HEK293 (cell line): ENCODE results near the gene OR51E1.

Experiments used
- CTCF ChIA-PET: fragments of 350-600 bp; formaldehyde crosslinking; extraction: SDS; loops from one replicate; lab custom pipeline; 2021; ENCODE audit warnings: antibody characterized with exemption; lab: Yijun Ruan, JAX
- POLR2A ChIA-PET: fragments of 300-600 bp; formaldehyde crosslinking; extraction: SDS; loops from one replicate; lab custom pipeline; 2020; ENCODE audit warnings: antibody characterized with exemption, inconsistent platforms; lab: Yijun Ruan, JAX
- H3K27ac ChIP-seq: fragments of 200-500 bp; sonication (Bioruptor generic); 2 replicates; pipeline ENCODE4 v1.5.1; 2014; ENCODE audit warnings: low read depth, low read length, control low read depth, inconsistent platforms; ENCODE audit errors: extremely low read depth
- H3K36me3 ChIP-seq, 2 experiments: fragments of 200-500 bp in 1 of 2; sonication (Bioruptor generic) in 1 of 2; 1 replicate in 1 of 2; 2 replicates in 1 of 2; pipeline ENCODE4 v1.5.1; 2014 to 2017; ENCODE audit warnings: inconsistent platforms in 2 of 2, low read length in 2 of 2; ENCODE audit not compliant: control insufficient read depth in 2 of 2, insufficient read depth in 1 of 2
- H3K4me1 ChIP-seq: fragments of 200-500 bp; sonication (Bioruptor generic); 2 replicates; pipeline ENCODE4 v1.5.1; 2014; ENCODE audit warnings: mild to moderate bottlenecking, low read length, inconsistent platforms; ENCODE audit not compliant: control insufficient read depth, insufficient read depth
- H3K4me3 ChIP-seq: 2 replicates; pipeline ENCODE4 v1.5.1; 2011; ENCODE audit warnings: low read depth, mild to moderate bottlenecking, control low read depth, low read length, moderate library complexity
- H3K9me3 ChIP-seq: fragments of 200-500 bp; sonication (Bioruptor generic); 2 replicates; pipeline ENCODE4 v1.5.1; 2014; ENCODE audit warnings: low read depth, low read length, inconsistent platforms; ENCODE audit not compliant: control insufficient read depth, insufficient read depth
- HIC1 ChIP-seq: fragments of 450-650 bp; formaldehyde crosslinking; IDR thresholded peaks from 2 replicates; pipeline ENCODE4 v1.5.1; 2016; ENCODE audit warnings: missing biosample characterization, missing genetic modification characterization
- PRDM2 ChIP-seq: fragments of 450-650 bp; formaldehyde crosslinking; IDR thresholded peaks from 2 replicates; pipeline ENCODE4 v1.5.1; 2016; ENCODE audit warnings: missing biosample characterization, missing genetic modification characterization, borderline replicate concordance
- TSHZ1 ChIP-seq: fragments of 450-650 bp; formaldehyde crosslinking; IDR thresholded peaks from 2 replicates; pipeline ENCODE4 v1.5.1; 2016; ENCODE audit warnings: missing biosample characterization, missing genetic modification characterization, borderline replicate concordance
- ZBTB17 ChIP-seq: fragments of 450-650 bp; formaldehyde crosslinking; IDR thresholded peaks from 2 replicates; pipeline ENCODE4 v1.5.1; 2016; ENCODE audit warnings: missing biosample characterization, missing genetic modification characterization
- ZBTB20 ChIP-seq: fragments of 450-650 bp; formaldehyde crosslinking; IDR thresholded peaks from 2 replicates; pipeline ENCODE4 v1.5.1; 2016; ENCODE audit warnings: missing biosample characterization, missing genetic modification characterization
- ZNF121 ChIP-seq: fragments of 450-650 bp; formaldehyde crosslinking; IDR thresholded peaks from 2 replicates; pipeline ENCODE4 v1.5.1; 2016; ENCODE audit warnings: missing biosample characterization, missing genetic modification characterization
- ZNF266 ChIP-seq: fragments of 450-650 bp; formaldehyde crosslinking; IDR thresholded peaks from 2 replicates; pipeline ENCODE4 v1.5.1; 2016; ENCODE audit warnings: missing biosample characterization, missing genetic modification characterization, low read depth
- ZNF280C ChIP-seq: fragments of 450-650 bp; formaldehyde crosslinking; IDR thresholded peaks from 2 replicates; pipeline ENCODE4 v1.5.1; 2016; ENCODE audit warnings: missing biosample characterization, missing genetic modification characterization
- ZNF37A ChIP-seq: fragments of 450-650 bp; IDR thresholded peaks from 2 replicates; pipeline ENCODE4 v1.5.1; 2018; ENCODE audit warnings: missing biosample characterization, missing genetic modification characterization
- ZNF433 ChIP-seq: fragments of 450-650 bp; formaldehyde crosslinking; IDR thresholded peaks from 2 replicates; pipeline ENCODE4 v1.5.1; 2016; ENCODE audit warnings: missing biosample characterization, missing genetic modification characterization, low read depth
- ZNF624 ChIP-seq: fragments of 450-650 bp; formaldehyde crosslinking; IDR thresholded peaks from 2 replicates; pipeline ENCODE4 v1.5.1; 2017; ENCODE audit warnings: missing biosample characterization, missing genetic modification characterization

OR51E1 gene

GRCh38 chr11:4664183-4664582, 20.4 kb downstream of the OR51E1 start:
- no peak overlapping the region for H3K27ac ChIP-seq
- ChIA-PET CTCF (no interaction called here), POLR2A (no interaction called here)
- no peaks in the 10 kb centered on the region for H3K9me3 ChIP-seq
- no peaks in the 10 kb centered on the region for H3K36me3 ChIP-seq
- no peak overlapping the region for H3K4me3 ChIP-seq
- no peak for TF ChIP-seq HIC1 (tag by site-specific recombination)
- no peak for TF ChIP-seq ZNF624 (tag by site-specific recombination)
- TF ChIP-seq ZNF280C (tag by site-specific recombination), result no peak
- no peak for TF ChIP-seq PRDM2 (tag by site-specific recombination)
- no peak for TF ChIP-seq ZBTB20
- TF ChIP-seq ZNF37A (tag by site-specific recombination), result no peak
- TF ChIP-seq ZNF433 (tag by site-specific recombination), result no peak
- no peak for TF ChIP-seq TSHZ1
- no peak for TF ChIP-seq ZNF266
- H3K4me1 ChIP-seq, result no peaks in the 10 kb centered on the region

- no peak overlapping the region for H3K27ac ChIP-seq
- TF ChIP-seq ZBTB17 (0 out of 2 replicates have a peak, but pooled peaks have one; percentile 17), ZNF121 (no peak)
- ChIA-PET CTCF (no interaction called here), POLR2A (no interaction called here)
- no peaks in the 10 kb centered on the region for H3K36me3 ChIP-seq
- no peak overlapping the region for H3K4me3 ChIP-seq
- no peaks in the 10 kb centered on the region for H3K4me1 ChIP-seq
- no peaks in the 10 kb centered on the region for H3K9me3 ChIP-seq
Measured at GRCh38 chr11:4664786-4665185, 21.0 kb downstream of the OR51E1 start.
